GM12878 (cell line): Measurements from ENCODE around the gene PHEX. TPM values are rescaled to one million over a fixed set of nuclear protein-coding genes. Genes with fewer than 3 reads are reported as not detected.

Experiments used
- ATAC-seq: fragments of 200-7000 bp; cut with Tn5 transposase; 3 replicates; pipeline ENCODE4 v1.9.1; 2020; ENCODE audit warnings: mild to moderate bottlenecking, moderate library complexity
- BruUV-seq: library from RNA; stranded (reverse); fragments of 400-500 nt; replicated peaks from 2 replicates; lab custom pipeline; 2021; lab: Mats Ljungman, UMichigan
- CTCF ChIA-PET: fragments of 300-600 bp; sonication (Branson Sonifier 250); formaldehyde crosslinking; extraction: SDS; loops from one replicate; lab custom pipeline; 2021; ENCODE audit warnings: inconsistent platforms; lab: Yijun Ruan, JAX
- POLR2A ChIA-PET: fragments of 350-600 bp; formaldehyde crosslinking; extraction: SDS; loops from one replicate; lab custom pipeline; 2021; ENCODE audit warnings: inconsistent platforms; lab: Charles Lee
- RAD21 ChIA-PET: fragments of 300-600 bp; sonication (Branson Sonifier 250); formaldehyde crosslinking; loops from one replicate; lab custom pipeline; 2023; ENCODE audit warnings: antibody characterized with exemption; ENCODE audit not compliant: unreplicated experiment; lab: Charles Lee
- SMC1A ChIA-PET: fragments of 300-600 bp; sonication (Branson Sonifier 250); formaldehyde crosslinking; loops from one replicate; lab custom pipeline; 2023; ENCODE audit not compliant: unreplicated experiment, uncharacterized antibody; lab: Charles Lee
- DNase-seq: peaks from one replicate; pipeline ENCODE4 v3.0.0-alpha.2; 2011; ENCODE audit warnings: low read depth, low spot score
- FAIRE-seq: peaks from 3 replicates; lab custom pipeline; 2011; peaks lifted over from hg19 to GRCh38; lab: Jason Lieb, UNC
- H2AFZ ChIP-seq: 2 replicates; pipeline ENCODE4 v1.6.0; 2011; ENCODE audit warnings: low read depth, low read length, control low read depth; ENCODE audit not compliant: control insufficient read depth
- H3K27ac ChIP-seq: 2 replicates; pipeline ENCODE4 v1.5.1; 2011; ENCODE audit warnings: control low read depth; ENCODE audit not compliant: control insufficient read depth, insufficient read depth
- H3K27me3 ChIP-seq, 2 experiments: replicated peaks in 1 of 2; 2 replicates each; pipeline versions ENCODE4 v1.6.0 to v1.6.1; 2011; ENCODE audit warnings: low read length in 1 of 2; ENCODE audit not compliant: control insufficient read depth in 2 of 2, insufficient read depth in 2 of 2
- H3K36me3 ChIP-seq, 2 experiments: 2 replicates each; pipeline ENCODE4 v1.5.1; 2011; ENCODE audit warnings: low read length in 1 of 2; ENCODE audit not compliant: control insufficient read depth in 2 of 2, insufficient read depth in 2 of 2
- H3K4me1 ChIP-seq: 2 replicates; pipeline ENCODE4 v1.6.1; 2011; ENCODE audit warnings: mild to moderate bottlenecking, low read length, moderate library complexity, mixed read lengths; ENCODE audit not compliant: control insufficient read depth, insufficient read depth
- H3K4me2 ChIP-seq: 2 replicates; pipeline ENCODE4 v1.6.0; 2011; ENCODE audit warnings: control low read depth; ENCODE audit not compliant: control insufficient read depth, insufficient read depth
- H3K4me3 ChIP-seq: fragments of 200-600 bp; sonication (generic); 2 replicates; pipeline ENCODE4 v1.5.1; 2016
- H3K79me2 ChIP-seq: 2 replicates; pipeline ENCODE4 v1.6.0; 2011; ENCODE audit warnings: low read length; ENCODE audit not compliant: control insufficient read depth, insufficient read depth
- H3K9ac ChIP-seq: 2 replicates; pipeline ENCODE4 v1.8.0; 2011; ENCODE audit warnings: low read length, control low read depth, mixed read lengths; ENCODE audit not compliant: control insufficient read depth, insufficient read depth
- H3K9me3 ChIP-seq: replicated peaks from 3 replicates; pipeline ENCODE4 v1.5.1; 2011; ENCODE audit warnings: mild to moderate bottlenecking, low read length; ENCODE audit not compliant: control insufficient read depth, insufficient read depth
- H4K20me1 ChIP-seq: 2 replicates; pipeline ENCODE4 v1.6.0; 2011; ENCODE audit not compliant: control insufficient read depth, insufficient read depth
- E4F1 ChIP-seq: fragments of 450-650 bp; IDR thresholded peaks from 2 replicates; pipeline ENCODE4 v1.6.1; 2018; ENCODE audit warnings: borderline replicate concordance, mild to moderate bottlenecking; ENCODE audit not compliant: partially characterized antibody
- LARP7 ChIP-seq: fragments of 450-650 bp; IDR thresholded peaks from 2 replicates; pipeline ENCODE4 v1.6.1; 2017; ENCODE audit warnings: mild to moderate bottlenecking
- TARDBP ChIP-seq: IDR thresholded peaks from 2 replicates; pipeline ENCODE4 v1.6.1; 2016; ENCODE audit warnings: borderline replicate concordance
- WGBS: methylation state at CpG from one replicate; pipeline ENCODE4 v1.1.6; 2016; ENCODE audit warnings: low lambda C conversion rate; ENCODE audit not compliant: insufficient replicate concordance, insufficient coverage; ENCODE audit errors: missing lambda C conversion rate; 5-methylcytosine and 5-hydroxymethylcytosine counted together
- in situ Hi-C: fragments of 300-500 bp; cut with MboI; formaldehyde crosslinking; loops from 9 replicates; pipeline ENCODE4 v1.14.3; 2018; ENCODE audit warnings: mixed read lengths
- intact Hi-C: fragments of 100-400 bp; cut with micrococcal nuclease; formaldehyde crosslinking; loops from one replicate; pipeline ENCODE4 v1.14.2; 2022; ENCODE audit not compliant: unreplicated experiment
- polyA plus RNA-seq, 11 experiments: library from polyadenylated mRNA; depleted of rRNA in 4 of 11; unstranded in 6 of 11; stranded (reverse) in 5 of 11; fragments of >200 nt; fragmentation: Nextera tagmentation in 4 of 11; fragmentation: Illumina TruSeq in 1 of 11; extraction: Ambion mirVana in 4 of 11; extraction: Trizol in 1 of 11; gene quantifications; 1 replicate in 1 of 11; 2 replicates in 10 of 11; pipeline versions ENCODE4 v1.2.1 to v1.2.3, GENCODE V29; 2011 to 2016; ENCODE audit warnings: inconsistent platforms in 2 of 11, missing spikeins in 2 of 11, low read depth in 1 of 11
- total RNA-seq, 4 experiments: library from RNA; depleted of rRNA in 3 of 4; stranded (reverse); fragments of >200 nt in 3 of 4; fragmentation: Illumina TruSeq in 1 of 4; extraction: Trizol in 1 of 4; gene quantifications; 2 replicates each; pipeline versions ENCODE4 v1.2.1 to v1.2.3, GENCODE V29; 2013 to 2021
- TF ChIP-seq, protein P1 (sequence below): IDR thresholded peaks from 2 replicates; pipeline ENCODE4 v1.6.1; 2011; ENCODE audit warnings: mild to moderate bottlenecking, low read depth, low read length, moderate library complexity; ENCODE audit not compliant: insufficient replicate concordance

PHEX gene
- total and polyA plus RNA-seq, 10 of the 15 experiments (the other 5 are each of a cell fraction or from before 2014, with no cell fraction given) = 0.12 to 97.2 (median 0.55) TPM

- BruUV-seq = no TSS peak
- no peaks in the 10 kb centered on the region for H3K9me3 ChIP-seq
- WGBS = 76% methylated on average over 10 of the region's 10 CpGs
- in situ Hi-C loops (no loop called here), intact Hi-C loops (no loop called here)
- no peaks in the 10 kb centered on the region for H3K27me3 ChIP-seq
- DNase-seq = no peak
- ChIA-PET CTCF (interaction anchor here (1.5 to 2.5 kb wide), 3 partner anchors 9 to 20 kb away, joined by 4 to 10 read pairs (median 7); no protein-coding TSS in a partner anchor), POLR2A (no interaction called here), RAD21 (interaction anchor here (0.6 kb wide), 1 partner anchor 20 kb away, joined by 3 read pairs; no protein-coding TSS in a partner anchor), SMC1A (interaction anchor here (0.6 to 3.2 kb wide), 5 partner anchors 10 to 64 kb away, joined by 3 to 9 read pairs (median 3); no protein-coding TSS in a partner anchor)
- H3K27ac ChIP-seq = no peak overlapping the region
- H3K4me3 ChIP-seq = no peak overlapping the region
- H2AFZ ChIP-seq = no peak overlapping the region
- no peak for FAIRE-seq
- TF ChIP-seq LARP7 (no peak), E4F1 (no peak), TARDBP (no peak)
- TF ChIP-seq, protein P1, sequence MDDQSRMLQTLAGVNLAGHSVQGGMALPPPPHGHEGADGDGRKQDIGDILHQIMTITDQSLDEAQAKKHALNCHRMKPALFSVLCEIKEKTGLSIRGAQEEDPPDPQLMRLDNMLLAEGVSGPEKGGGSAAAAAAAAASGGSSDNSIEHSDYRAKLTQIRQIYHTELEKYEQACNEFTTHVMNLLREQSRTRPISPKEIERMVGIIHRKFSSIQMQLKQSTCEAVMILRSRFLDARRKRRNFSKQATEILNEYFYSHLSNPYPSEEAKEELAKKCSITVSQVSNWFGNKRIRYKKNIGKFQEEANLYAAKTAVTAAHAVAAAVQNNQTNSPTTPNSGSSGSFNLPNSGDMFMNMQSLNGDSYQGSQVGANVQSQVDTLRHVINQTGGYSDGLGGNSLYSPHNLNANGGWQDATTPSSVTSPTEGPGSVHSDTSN = no peak
- no peaks in the 10 kb centered on the region for H3K36me3 ChIP-seq
- no peak overlapping the region for H3K9ac ChIP-seq
- H3K79me2 ChIP-seq = no peaks in the 10 kb centered on the region
- ATAC-seq = no peak
- H3K4me2 ChIP-seq = no peak overlapping the region
- H3K4me1 ChIP-seq = no peaks in the 10 kb centered on the region
- no peaks in the 10 kb centered on the region for H4K20me1 ChIP-seq
These were observed 27.3 kb upstream of the PHEX start for GRCh38 chrX:22004866-22005265.
